DND-41 (cell line): ENCODE results near the gene RPS17.

Experiments
- ATAC-seq: fragments of 200-7000 bp; cut with Tn5 transposase; 3 replicates; pipeline ENCODE4 v1.9.1; 2021; ENCODE audit warnings: low read depth; ENCODE audit not compliant: insufficient read depth
- DNase-seq: peaks from one replicate; pipeline ENCODE4 v3.0.0-alpha.2; 2020
- H2AFZ ChIP-seq: 2 replicates; pipeline ENCODE4 v1.6.0; 2012; ENCODE audit warnings: low read depth, low read length
- H3K27ac ChIP-seq: 2 replicates; pipeline ENCODE4 v1.5.1; 2012; ENCODE audit warnings: low read length, inconsistent platforms
- H3K27me3 ChIP-seq: fragments of 200-600 bp; sonication (generic); 2 replicates; pipeline ENCODE4 v1.6.0; 2012; ENCODE audit warnings: low read length, mild to moderate bottlenecking, inconsistent platforms; ENCODE audit not compliant: insufficient read depth, poor library complexity
- H3K36me3 ChIP-seq: 2 replicates; pipeline ENCODE4 v1.5.1; 2012; ENCODE audit warnings: low read length, inconsistent platforms; ENCODE audit not compliant: insufficient read depth
- H3K4me1 ChIP-seq: 2 replicates; pipeline ENCODE4 v1.5.1; 2012; ENCODE audit warnings: mild to moderate bottlenecking, low read length; ENCODE audit not compliant: insufficient read depth
- H3K4me2 ChIP-seq: 2 replicates; pipeline ENCODE4 v1.6.0; 2012; ENCODE audit warnings: mild to moderate bottlenecking, moderate library complexity, low read length, inconsistent platforms; ENCODE audit not compliant: insufficient read depth
- H3K4me3 ChIP-seq, 2 experiments: fragments of 200-600 bp in 1 of 2; shearing (Covaris generic) in 1 of 2; 2 replicates each; pipeline ENCODE4 v1.5.1; 2012 to 2016; ENCODE audit warnings: inconsistent platforms in 2 of 2, low read length in 2 of 2, mild to moderate bottlenecking in 2 of 2, low read depth in 1 of 2, moderate library complexity in 1 of 2
- H3K79me2 ChIP-seq: 2 replicates; pipeline ENCODE4 v1.6.0; 2012; ENCODE audit warnings: low read length, inconsistent platforms; ENCODE audit not compliant: insufficient read depth
- H3K9ac ChIP-seq: 2 replicates; pipeline ENCODE4 v1.6.0; 2012; ENCODE audit warnings: low read depth, mild to moderate bottlenecking, inconsistent platforms, low read length, moderate library complexity
- H3K9me3 ChIP-seq: 2 replicates; pipeline ENCODE4 v1.5.1; 2012; ENCODE audit warnings: low read length, moderate library complexity, mild to moderate bottlenecking, inconsistent platforms; ENCODE audit not compliant: insufficient read depth, severe bottlenecking
- H4K20me1 ChIP-seq: 2 replicates; pipeline ENCODE4 v1.6.0; 2012; ENCODE audit warnings: low read length; ENCODE audit not compliant: insufficient read depth
- EZH2 ChIP-seq: IDR thresholded peaks from 3 replicates; pipeline ENCODE4 v1.6.1; 2012; ENCODE audit warnings: borderline replicate concordance, low read depth, mild to moderate bottlenecking, moderate library complexity, low read length, inconsistent platforms; ENCODE audit not compliant: severe bottlenecking
- TF ChIP-seq, protein P1 (sequence below): IDR thresholded peaks from 2 replicates; pipeline ENCODE4 v1.5.1; 2012; ENCODE audit warnings: borderline replicate concordance, low read length, moderate library complexity, mild to moderate bottlenecking; ENCODE audit not compliant: poor library complexity, severe bottlenecking; ENCODE audit errors: extremely low read depth

The RPS17 gene

DNA sequence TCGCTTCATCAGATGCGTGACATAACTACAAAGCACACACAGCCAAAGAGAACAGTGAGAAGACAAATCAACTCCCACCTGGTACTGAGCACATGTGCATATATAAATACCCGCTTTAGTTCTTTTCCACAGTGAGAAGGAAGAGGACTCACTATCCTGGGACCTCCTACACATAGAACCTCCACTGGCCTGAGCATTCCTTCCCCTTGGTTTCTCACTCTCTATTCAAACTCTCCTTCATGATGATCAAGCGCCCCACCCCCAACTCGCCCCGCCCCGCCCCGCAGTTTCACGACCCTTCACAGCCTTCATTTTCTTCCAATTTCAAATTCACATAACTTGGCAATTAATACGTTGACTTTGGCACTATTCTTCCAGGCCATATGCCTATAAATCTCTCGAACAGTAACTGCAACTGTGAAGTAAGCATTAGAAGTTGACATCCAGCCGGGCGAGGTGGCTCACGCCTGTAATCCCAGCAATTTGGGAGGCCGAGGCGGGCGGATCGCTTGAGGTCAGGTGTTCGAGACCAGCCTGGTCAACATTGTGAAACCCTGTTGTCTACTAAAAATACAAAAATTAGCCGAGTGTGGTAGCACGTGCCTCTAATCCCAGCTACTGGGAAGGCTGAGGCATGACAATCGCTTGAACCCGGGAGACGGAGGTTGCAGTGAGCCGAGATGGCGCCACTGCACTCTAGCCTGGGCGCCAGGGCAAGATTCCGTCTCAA is 1.1 kb downstream of the RPS17 start:
- H3K79me2 ChIP-seq = peaks cover 36% of the 10 kb centered on the region
- H4K20me1 ChIP-seq = peaks cover 45% of the 10 kb centered on the region
- H3K27me3 ChIP-seq = no peaks in the 10 kb centered on the region
- peak overlapping the region; percentile 86 for H3K9ac ChIP-seq
- H3K4me3 ChIP-seq = peak overlapping the region; percentile 51 to 92
- H3K4me2 ChIP-seq = peak overlapping the region; percentile 86
- DNase-seq (no peak), ATAC-seq (no peak)
- no peaks in the 10 kb centered on the region for H3K9me3 ChIP-seq
- H3K36me3 ChIP-seq = peaks cover 53% of the 10 kb centered on the region
- H3K27ac ChIP-seq = peak overlapping the region; percentile 86
- TF ChIP-seq EZH2 = no peak
- TF ChIP-seq, protein P1, sequence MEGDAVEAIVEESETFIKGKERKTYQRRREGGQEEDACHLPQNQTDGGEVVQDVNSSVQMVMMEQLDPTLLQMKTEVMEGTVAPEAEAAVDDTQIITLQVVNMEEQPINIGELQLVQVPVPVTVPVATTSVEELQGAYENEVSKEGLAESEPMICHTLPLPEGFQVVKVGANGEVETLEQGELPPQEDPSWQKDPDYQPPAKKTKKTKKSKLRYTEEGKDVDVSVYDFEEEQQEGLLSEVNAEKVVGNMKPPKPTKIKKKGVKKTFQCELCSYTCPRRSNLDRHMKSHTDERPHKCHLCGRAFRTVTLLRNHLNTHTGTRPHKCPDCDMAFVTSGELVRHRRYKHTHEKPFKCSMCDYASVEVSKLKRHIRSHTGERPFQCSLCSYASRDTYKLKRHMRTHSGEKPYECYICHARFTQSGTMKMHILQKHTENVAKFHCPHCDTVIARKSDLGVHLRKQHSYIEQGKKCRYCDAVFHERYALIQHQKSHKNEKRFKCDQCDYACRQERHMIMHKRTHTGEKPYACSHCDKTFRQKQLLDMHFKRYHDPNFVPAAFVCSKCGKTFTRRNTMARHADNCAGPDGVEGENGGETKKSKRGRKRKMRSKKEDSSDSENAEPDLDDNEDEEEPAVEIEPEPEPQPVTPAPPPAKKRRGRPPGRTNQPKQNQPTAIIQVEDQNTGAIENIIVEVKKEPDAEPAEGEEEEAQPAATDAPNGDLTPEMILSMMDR = no peak
- no peak overlapping the region for H2AFZ ChIP-seq
- peaks cover 30% of the 10 kb centered on the region for H3K4me1 ChIP-seq

DNA sequence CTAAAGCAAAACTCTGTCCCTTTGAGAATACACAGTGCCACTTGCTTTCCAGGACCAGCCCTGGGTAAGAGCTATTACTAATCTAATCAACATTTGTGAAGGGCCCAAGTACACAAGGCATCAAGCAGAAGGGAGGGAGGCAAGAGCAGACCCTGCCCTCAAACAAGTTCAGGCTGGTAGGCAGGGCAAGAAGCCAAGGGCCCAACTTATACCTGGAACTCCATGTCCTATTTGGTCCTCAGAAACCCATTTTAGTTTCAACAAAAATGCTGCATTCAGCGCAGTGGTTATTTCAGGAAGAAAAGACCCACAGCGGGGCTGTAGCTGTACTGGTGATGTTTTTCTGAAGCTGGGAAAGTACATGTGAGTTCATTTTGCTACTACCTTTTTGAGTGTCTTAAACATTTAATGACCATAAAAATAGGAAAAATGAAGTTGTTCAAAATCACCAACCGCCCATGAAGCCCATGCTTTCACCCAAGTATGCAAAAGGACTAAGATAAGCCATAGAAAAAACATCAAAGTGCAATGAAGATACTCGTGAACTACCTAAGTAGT is 2.8 kb downstream of the RPS17 start:
- peak overlapping the region; percentile 86; the same call in 1 of the 2 replicates for H3K4me2 ChIP-seq
- peak overlapping the region in 1 of 2 experiments; percentile 0; a peak in 1 of 4 replicates for H3K4me3 ChIP-seq
- H3K79me2 ChIP-seq = peaks cover 36% of the 10 kb centered on the region
- H3K27ac ChIP-seq = no peak overlapping the region
- H3K36me3 ChIP-seq = peaks cover 66% of the 10 kb centered on the region
- DNase-seq = no peak
- no peak overlapping the region for H2AFZ ChIP-seq
- no peaks in the 10 kb centered on the region for H3K9me3 ChIP-seq
- TF ChIP-seq, protein P1 = no peak
- no peak for TF ChIP-seq EZH2
- H4K20me1 ChIP-seq = peaks cover 49% of the 10 kb centered on the region
- no peak for ATAC-seq
- peaks cover 25% of the 10 kb centered on the region for H3K4me1 ChIP-seq
- no peak overlapping the region for H3K9ac ChIP-seq
- H3K27me3 ChIP-seq = no peaks in the 10 kb centered on the region

DNA sequence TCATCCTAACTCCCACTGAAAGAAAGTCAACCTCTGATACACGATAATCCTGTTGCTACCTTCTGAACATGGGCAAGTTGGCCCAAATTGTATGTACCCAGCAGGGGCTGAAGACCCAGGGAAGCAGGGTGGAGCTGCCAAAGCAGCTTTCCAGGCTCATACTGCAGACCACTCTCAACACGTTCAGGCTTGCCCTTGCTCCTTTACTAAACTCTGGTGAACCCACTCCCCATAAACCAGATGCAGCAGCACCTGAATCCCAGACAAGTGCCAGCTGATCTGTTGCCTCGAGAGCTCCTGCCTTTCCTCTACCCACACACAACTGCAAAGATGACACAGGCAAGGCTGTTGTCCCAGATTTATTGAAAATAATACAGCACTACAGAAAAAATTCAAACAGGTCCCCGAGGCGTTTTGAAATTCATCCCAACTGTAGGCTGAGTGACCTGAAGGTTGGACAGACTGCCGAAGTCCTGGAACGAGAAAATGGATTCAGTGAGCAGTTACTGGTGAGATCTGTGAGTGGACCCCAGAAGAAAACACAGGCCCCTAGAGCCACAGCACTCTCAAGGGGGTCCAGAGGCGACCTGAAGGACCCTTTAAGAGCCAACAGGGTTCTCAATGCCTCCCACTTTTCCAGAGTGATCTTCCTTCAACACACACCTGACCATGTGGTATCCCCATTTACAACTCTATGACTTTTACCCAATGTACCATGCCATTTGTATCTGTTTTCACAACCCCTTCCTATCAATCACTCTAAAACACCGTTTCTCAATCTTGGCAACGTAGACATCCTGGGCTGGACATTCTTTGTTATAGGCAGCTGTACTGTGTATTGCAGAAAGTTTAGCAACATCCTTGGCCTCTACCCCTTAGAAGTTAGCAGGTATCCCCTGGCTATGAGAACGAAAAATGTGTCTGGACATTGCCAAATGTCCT is 3.6 kb downstream of the RPS17 start:
- Histone ChIP-seq H3K4me3 (no peak overlapping the region), H2AFZ (no peak overlapping the region), H3K27me3 (no peaks in the 10 kb centered on the region), H3K36me3 (peaks cover 66% of the 10 kb centered on the region), H4K20me1 (peaks cover 49% of the 10 kb centered on the region), H3K4me1 (peaks cover 25% of the 10 kb centered on the region), H3K9me3 (no peaks in the 10 kb centered on the region), H3K4me2 (no peak overlapping the region), H3K27ac (no peak overlapping the region), H3K79me2 (peaks cover 36% of the 10 kb centered on the region), H3K9ac (no peak overlapping the region)
- DNase-seq (no peak), ATAC-seq (no peak)
- TF ChIP-seq, protein P1 = no peak
- no peak for TF ChIP-seq EZH2
